ENCODE measurements around the gene TFB1M.
A peak's percentile ranks its signal among the peaks of the same experiment; 100 is the strongest.
"Not testable (repeated sequence)": the region's sequence is repeated elsewhere in the genome, so short reads cannot be mapped to it uniquely, and the experiment has no call there.

TFB1M gene

GRCh38 chr6:155329460-155330132 lies 15.3 kb upstream of the TFB1M start:
- DNase-seq (ENCODE audit: low spot score): no peak

DNA sequence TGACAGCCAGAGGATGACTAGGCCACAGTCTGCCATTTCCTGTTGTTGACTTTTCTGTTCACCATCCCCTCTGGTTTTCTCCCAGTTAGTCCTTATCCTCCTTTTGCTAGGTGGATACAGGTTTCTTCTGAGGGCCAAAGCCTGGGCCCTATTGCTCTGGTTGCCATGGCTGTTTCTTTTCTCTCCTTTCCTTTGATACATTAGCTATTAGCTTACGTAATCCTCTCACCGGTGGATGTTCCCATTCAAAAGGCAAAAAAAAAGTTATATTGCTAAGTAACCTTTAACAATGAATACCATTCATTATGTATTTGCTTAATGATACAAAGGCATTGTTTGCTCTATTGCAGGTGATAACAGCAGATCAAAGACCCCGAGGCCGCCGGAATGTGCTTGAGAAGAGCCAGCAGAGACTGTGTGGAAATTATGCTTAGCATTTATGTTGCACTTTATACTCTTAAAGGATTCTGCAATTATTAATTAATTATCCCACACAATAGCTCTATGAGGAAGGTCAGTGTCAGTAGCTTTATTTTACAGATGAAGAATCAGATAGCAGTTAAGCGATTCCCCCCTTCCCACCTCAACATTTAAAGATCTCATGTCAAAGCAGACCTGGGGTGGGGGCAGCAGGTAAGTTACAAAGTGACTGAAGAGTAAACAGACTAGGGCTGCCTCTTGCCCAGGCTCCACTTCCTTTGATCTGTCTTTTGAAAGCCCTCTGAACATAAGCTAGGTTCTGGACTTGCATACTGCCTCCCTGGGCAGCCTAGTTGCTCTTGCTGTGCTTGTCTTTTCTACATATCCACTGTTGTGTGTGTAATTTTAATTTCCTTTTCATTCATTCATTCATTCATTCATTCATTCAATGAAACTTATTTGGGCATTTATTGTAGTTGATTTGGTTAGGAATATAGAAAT lies 14.5 kb upstream of the TFB1M start:
- no peak for DNase-seq (ENCODE audit: low spot score)

DNA sequence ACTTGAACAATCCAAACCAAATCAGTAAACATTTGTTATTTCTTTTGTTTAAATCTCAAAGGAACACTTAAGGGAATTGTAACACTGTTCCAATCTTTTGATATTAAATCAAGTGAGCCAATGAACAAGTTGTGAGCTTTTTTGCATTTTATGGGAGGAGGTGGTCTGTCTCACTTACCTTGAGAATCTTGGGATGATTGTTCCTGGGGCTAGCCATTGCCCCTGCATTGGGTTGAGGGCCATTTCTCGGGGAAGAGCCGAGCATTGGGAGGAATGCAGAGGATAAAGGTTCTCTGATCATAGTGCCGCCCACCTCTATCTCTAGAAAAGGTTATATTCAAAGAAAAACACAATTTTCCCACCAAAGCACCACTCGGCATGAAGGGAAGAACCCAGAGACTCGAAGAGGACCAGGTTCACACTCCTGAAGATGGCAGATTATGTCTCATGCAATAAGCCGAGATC lies 13.8 kb upstream of the TFB1M start:
- DNase-seq (ENCODE audit: low spot score): no peak

DNA sequence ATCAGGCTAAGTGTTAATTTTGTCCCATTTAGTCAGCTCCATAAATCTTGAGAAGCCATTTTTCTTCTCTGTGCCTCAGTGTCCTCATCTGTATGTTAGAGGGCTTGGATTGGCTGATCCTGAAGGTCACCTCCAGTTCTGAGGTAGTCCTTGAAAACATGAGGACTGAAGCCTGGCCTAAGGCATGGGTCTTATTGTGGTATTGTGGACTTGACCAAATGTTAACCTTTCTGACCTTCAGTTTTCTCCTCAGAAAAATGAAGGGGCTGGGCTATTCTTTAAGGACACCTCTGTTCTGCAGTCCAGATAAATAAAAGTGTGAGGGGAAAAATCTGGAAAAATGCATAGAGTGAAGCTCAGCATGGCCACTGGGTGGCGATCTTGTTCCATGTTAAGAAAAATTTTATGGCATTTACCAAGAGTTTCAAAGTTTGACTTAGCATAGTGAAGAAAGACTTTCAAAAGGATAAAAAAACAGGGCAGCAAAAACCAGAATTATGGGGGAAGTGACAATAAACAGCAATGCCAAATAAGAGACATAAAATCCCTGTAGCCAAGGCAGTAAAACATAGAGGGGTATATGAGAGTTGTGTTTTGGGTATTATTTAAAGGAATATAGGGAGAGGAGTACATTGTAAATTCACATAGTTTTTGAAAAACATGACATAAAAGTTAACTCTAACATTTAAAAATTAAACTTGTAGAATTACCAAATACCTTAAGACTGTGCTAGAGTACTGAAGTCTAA lies 13.2 kb upstream of the TFB1M start:
- DNase-seq (ENCODE audit: low spot score): peak; percentile 82

- no peak for DNase-seq (ENCODE audit: low spot score)
Observed at GRCh38 chr6:155325700-155326516, 11.6 kb upstream of the TFB1M start.

DNA sequence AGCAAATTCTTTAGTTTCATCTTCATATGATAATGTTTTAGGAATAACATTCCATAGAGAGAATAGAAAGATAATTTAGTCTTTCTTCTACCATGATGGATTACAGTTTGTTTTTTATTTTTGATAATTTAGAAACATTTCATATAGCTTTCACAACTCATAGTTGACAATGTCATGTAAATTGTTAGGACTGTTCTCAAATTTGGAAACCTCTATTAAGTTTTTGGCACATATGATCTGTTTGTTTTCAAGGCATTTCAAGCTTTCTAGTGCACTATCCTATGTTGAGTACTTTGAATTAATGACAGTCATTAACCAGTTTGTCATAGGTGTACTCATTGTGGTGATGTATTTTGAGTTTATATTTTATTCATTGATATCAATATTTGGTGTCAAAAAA lies 10.7 kb upstream of the TFB1M start:
- DNase-seq (ENCODE audit: low spot score): no peak

- DNase-seq (ENCODE audit: low spot score): no peak
Observed at GRCh38 chr6:155324172-155324571, 9.9 kb upstream of the TFB1M start.

GRCh38 chr6:155319902-155320301 lies 5.6 kb upstream of the TFB1M start:
- peak; percentile 62 for DNase-seq (ENCODE audit: low spot score)

DNA sequence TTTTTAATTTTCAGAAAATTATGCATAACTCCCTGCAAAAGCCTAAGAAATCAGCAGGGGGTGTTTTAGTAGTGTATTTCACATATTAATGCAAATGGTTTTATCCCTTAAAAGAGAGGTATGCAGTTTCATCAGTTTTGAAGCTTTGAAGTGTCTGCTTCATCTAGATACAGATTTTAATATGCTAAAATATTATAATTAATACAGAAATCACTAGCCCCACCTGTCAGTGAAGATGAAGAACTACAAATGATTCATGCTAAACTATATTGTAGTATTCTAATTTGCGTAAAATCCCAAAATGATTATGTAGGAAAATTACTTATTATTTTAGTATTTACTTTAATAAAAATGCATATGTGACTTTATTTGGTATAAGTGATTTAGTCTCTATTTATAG lies 2.9 kb upstream of the TFB1M start:
- no peak for DNase-seq (ENCODE audit: low spot score)

DNA sequence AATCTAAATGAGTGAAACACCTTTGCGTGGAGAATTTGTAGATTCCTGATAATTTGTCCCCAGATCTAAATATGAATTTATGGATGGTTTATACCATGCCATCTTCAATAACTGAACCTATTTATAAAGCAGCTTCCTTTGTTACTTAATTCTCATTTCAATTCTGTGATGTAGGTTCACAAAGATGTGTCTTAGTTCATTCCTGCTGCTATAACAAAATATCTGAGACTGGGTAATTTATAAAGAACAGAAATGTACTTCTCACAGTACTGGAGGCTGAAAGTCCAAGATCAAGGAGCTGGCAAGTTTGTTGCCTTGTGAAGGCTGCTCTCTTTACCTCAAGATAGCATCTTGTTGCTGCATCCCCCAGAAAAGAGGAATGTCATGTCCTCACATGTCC lies 2.1 kb upstream of the TFB1M start:
- no peak for DNase-seq (ENCODE audit: low spot score)

DNA sequence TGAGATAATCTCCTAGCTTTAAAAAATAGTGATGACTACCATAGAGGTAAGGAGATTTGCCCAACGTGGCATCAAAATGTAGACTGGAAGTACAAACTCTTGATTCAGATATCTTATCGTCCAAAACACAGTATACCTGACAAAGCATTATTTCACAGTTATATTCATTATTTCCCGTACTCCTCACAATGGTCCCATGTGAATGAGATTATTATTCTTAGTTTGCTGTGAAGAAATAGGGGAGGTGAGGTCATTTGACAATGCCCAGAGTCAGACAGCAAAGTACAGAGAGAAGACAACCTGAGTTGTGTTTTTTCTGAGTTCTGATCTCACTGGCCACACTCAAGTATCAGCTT lies 1.2 kb upstream of the TFB1M start:
- no peak for DNase-seq (ENCODE audit: low spot score)

- DNase-seq (ENCODE audit: low spot score): peak; percentile 65
Observed at GRCh38 chr6:155314773-155315515, 660 bp upstream of the TFB1M start.

GRCh38 chr6:155313602-155314091 lies 637 bp downstream of the TFB1M start:
- no peak for DNase-seq (ENCODE audit: low spot score)

DNA sequence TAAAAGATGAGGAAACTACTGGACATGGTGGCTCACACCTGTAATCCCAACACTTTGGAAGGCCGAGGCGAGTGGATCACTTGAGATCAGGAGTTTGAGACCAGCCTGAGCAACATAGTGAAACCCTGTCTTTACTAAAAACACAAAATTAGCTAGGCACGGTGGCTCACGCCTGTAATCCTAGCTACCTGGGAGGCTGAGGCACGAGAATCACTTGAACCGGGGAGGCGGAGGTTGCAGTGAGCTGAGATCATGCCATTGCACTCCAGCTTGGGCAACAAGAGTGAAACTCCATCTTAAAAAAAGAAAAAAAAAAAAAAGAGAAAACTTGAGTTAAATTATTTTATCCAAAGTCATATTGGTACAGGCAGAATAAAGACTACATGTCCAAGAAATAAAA lies 1.3 kb downstream of the TFB1M start:
- not testable (repeated sequence) for DNase-seq (ENCODE audit: low spot score)

DNA sequence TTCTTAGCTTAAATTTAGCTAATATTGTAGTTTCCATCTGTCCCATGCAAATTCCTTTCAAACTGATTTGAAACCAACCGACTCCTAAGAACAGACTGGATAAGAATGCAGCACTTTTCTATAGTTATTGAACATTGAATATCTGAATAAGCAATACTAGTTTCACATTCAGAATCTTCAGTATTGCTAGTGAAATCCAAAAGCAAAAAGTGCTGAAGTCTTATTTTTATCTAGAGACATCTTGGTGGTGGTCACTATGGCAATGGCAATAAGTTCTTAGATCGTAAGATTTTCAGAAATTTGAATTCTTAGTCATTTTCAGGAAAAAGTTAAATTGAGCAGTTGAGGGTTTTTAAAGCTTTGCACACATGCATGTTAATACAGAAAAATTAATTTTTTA lies 2.7 kb downstream of the TFB1M start:
- no peak for DNase-seq (ENCODE audit: low spot score)

- DNase-seq (ENCODE audit: low spot score): no peak
Observed at GRCh38 chr6:155311086-155311485, 3.2 kb downstream of the TFB1M start.

DNA sequence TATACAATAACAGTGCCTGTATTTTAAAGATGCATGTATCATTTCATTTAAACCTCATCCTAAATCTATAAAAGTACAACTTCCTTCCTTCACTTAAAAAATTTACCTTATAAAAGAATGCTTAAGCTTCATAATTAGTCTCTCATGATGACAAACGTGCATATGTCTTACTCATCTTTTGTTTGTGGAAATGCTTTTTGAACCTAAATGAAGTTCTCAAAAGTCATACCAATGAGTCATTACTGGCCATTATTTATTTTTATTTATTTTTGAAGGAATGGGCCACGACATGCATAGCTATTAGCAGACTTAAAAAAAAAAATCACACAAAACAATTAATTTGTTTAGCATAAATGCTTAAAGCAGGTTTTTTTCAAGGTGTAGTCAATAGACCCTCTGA lies 3.7 kb downstream of the TFB1M start:
- no peak for DNase-seq (ENCODE audit: low spot score)

DNA sequence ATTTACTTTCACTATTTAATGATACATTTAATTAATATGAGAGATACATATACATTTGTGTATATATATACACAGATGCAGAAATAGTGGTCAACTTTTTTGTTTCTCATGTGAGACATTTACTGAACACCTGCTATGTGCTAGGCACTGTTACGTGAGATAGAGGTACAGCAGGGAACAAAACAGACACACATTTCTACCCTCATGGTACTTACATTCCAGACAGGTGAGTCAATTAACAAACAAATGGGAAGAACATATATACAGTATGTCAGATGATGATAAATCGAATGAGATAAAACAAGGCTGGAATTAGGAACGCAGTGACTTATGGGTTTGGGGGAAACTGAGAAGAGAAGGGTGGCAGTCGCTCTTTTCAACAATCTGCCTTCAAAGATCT lies 5.1 kb downstream of the TFB1M start:
- DNase-seq (ENCODE audit: low spot score): no peak

DNA sequence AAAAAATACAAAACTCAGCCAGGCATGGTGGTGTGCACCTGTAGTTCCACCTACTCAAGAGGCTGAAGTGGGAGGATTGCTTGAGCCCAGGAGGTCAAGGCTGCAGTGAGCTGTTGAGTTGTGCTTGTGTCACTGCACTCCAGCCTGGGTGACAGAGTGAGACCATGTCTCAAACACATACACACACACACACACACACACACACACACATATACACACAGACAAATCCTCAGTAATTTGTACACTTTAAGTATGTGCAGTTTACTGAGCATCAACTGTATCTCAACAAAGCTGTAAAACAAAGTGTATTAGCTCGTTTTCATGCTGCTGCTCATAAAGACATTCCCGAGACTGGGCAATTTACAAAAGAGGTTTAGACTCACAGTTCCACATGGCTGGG lies 7.3 kb downstream of the TFB1M start:
- no peak for DNase-seq (ENCODE audit: low spot score)

DNA sequence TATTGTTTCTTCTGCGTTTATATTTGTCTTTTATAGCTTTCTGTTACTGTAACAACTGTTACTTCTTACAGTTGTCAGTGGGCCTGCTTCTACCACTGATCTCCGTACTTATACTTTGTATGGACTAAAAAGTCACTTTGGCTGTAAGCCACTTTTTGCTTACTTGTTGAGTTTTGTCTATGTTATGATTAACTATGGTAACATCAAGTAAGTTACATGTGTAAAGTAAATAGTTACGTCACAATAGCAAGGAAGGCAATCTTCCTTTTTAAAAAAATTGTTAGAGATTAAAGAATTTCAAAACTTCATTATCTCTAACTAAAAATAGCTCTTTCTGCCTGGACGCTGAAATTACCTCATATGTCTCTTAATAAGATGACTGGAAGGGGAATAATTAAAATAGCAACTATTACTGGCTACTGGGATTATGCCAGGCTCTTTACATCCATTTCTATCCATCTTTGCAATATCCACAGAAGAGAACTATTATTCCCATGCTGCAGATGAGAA lies 10.9 kb downstream of the TFB1M start:
- no peak for DNase-seq (ENCODE audit: low spot score)

- no peak for DNase-seq (ENCODE audit: low spot score)
Observed at GRCh38 chr6:155301867-155302266, 12.4 kb downstream of the TFB1M start.
